Spinal cord (tissue), 10 donors: Measurements from ENCODE around the gene FZR1. TPM values are rescaled to one million over a fixed set of nuclear protein-coding genes. Genes with fewer than 3 reads are reported as not detected.

Experiments
- DNase-seq, 6 donors: peaks; one replicate each; pipeline versions ENCODE4 v3.0.0 to v3.0.0-alpha.2; 2013 to 2015; ENCODE audit warnings: low spot score in 6 of 6, low read depth in 4 of 6
- H3K27ac ChIP-seq: one replicate; pipeline ENCODE4 v1.5.1; 2013; ENCODE audit warnings: low read depth, low read length, control low read depth
- H3K27me3 ChIP-seq: one replicate; pipeline ENCODE4 v1.6.1; 2013; ENCODE audit warnings: low read length; ENCODE audit not compliant: control insufficient read depth, insufficient read depth
- H3K36me3 ChIP-seq: one replicate; pipeline ENCODE4 v1.6.1; 2013; ENCODE audit warnings: low read length; ENCODE audit not compliant: control insufficient read depth, insufficient read depth
- H3K4me1 ChIP-seq: one replicate; pipeline ENCODE4 v1.6.1; 2013; ENCODE audit warnings: low read length; ENCODE audit not compliant: control insufficient read depth, insufficient read depth
- H3K4me3 ChIP-seq: one replicate; pipeline ENCODE4 v1.5.1; 2013; ENCODE audit warnings: low read depth, low read length, control low read depth
- H3K9me3 ChIP-seq: one replicate; pipeline ENCODE4 v1.6.1; 2013; ENCODE audit warnings: low read length; ENCODE audit not compliant: control insufficient read depth, insufficient read depth
- WGBS: methylation state at CpG from one replicate; pipeline ENCODE4 v1.1.5; 2013; ENCODE audit warnings: missing lambda C conversion rate; ENCODE audit not compliant: insufficient coverage; 5-methylcytosine and 5-hydroxymethylcytosine counted together
- polyA plus RNA-seq, 2 donors: library from polyadenylated mRNA; unstranded; fragments of 120-200 nt; gene quantifications; one replicate each; pipeline ENCODE4 v1.2.1, GENCODE V29; 2013; ENCODE audit not compliant: insufficient read length in 2 of 2
- total RNA-seq, 2 donors: library from RNA; depleted of rRNA in 1 of 2; stranded (reverse); fragments of 120-200 nt in 1 of 2; fragments of >200 nt in 1 of 2; gene quantifications; one replicate each; pipeline versions ENCODE4 v1.2.3 to v1.2.4, GENCODE V29; 2013 to 2014
- donor health status: healthy.

Gene FZR1
- total and polyA plus RNA-seq, 4 donors = 35.4 to 111 (median 64.2) TPM

GRCh38 chr19:3471954-3472655 lies 34.0 kb upstream of the FZR1 start:
- Histone ChIP-seq H3K4me1 (peaks cover 16% of the 10 kb centered on the region), H3K9me3 (no peaks in the 10 kb centered on the region), H3K27me3 (peaks cover 6% of the 10 kb centered on the region), H3K4me3 (no peak overlapping the region), H3K36me3 (no peaks in the 10 kb centered on the region), H3K27ac (no peak overlapping the region)
- 44% methylated on average over 13 of the region's 24 CpGs for WGBS
- peak in 1 of 6 donors; percentile 46 for DNase-seq

GRCh38 chr19:3474010-3474409 lies 32.1 kb upstream of the FZR1 start:
- Histone ChIP-seq H3K27me3 (peaks cover 13% of the 10 kb centered on the region), H3K4me1 (peaks cover 11% of the 10 kb centered on the region), H3K9me3 (no peaks in the 10 kb centered on the region), H3K36me3 (no peaks in the 10 kb centered on the region), H3K27ac (no peak overlapping the region), H3K4me3 (no peak overlapping the region)
- no peak for DNase-seq
- 93% methylated on average over 6 of the region's 8 CpGs for WGBS

- Histone ChIP-seq H3K4me3 (no peak overlapping the region), H3K4me1 (peaks cover 11% of the 10 kb centered on the region), H3K36me3 (no peaks in the 10 kb centered on the region), H3K27me3 (peaks cover 18% of the 10 kb centered on the region), H3K9me3 (no peaks in the 10 kb centered on the region), H3K27ac (no peak overlapping the region)
- WGBS = 74% methylated on average over 2 of the region's 2 CpGs
- no peak for DNase-seq
These were observed 31.5 kb upstream of the FZR1 start for GRCh38 chr19:3474614-3475013.

- Histone ChIP-seq H3K4me3 (no peak overlapping the region), H3K4me1 (peaks cover 15% of the 10 kb centered on the region), H3K27me3 (peaks cover 26% of the 10 kb centered on the region), H3K36me3 (no peaks in the 10 kb centered on the region), H3K27ac (no peak overlapping the region), H3K9me3 (no peaks in the 10 kb centered on the region)
- no peak for DNase-seq
- 74% methylated on average over 4 of the region's 4 CpGs for WGBS
These were observed 30.7 kb upstream of the FZR1 start for GRCh38 chr19:3475449-3475848.

GRCh38 chr19:3476830-3477229 lies 29.3 kb upstream of the FZR1 start:
- DNase-seq = no peak
- H3K27me3 ChIP-seq = peaks cover 39% of the 10 kb centered on the region
- H3K36me3 ChIP-seq = no peaks in the 10 kb centered on the region
- H3K27ac ChIP-seq = no peak overlapping the region
- 69% methylated on average over 2 of the region's 2 CpGs for WGBS
- H3K9me3 ChIP-seq = no peaks in the 10 kb centered on the region
- H3K4me1 ChIP-seq = peaks cover 11% of the 10 kb centered on the region
- H3K4me3 ChIP-seq = no peak overlapping the region

- Histone ChIP-seq H3K27me3 (peaks cover 44% of the 10 kb centered on the region), H3K9me3 (no peaks in the 10 kb centered on the region), H3K36me3 (no peaks in the 10 kb centered on the region), H3K4me1 (peaks cover 5% of the 10 kb centered on the region), H3K27ac (no peak overlapping the region), H3K4me3 (no peak overlapping the region)
- no peak for DNase-seq
These were observed 28.6 kb upstream of the FZR1 start for GRCh38 chr19:3477506-3477905.

GRCh38 chr19:3477951-3478350 lies 28.2 kb upstream of the FZR1 start:
- H3K9me3 ChIP-seq = no peaks in the 10 kb centered on the region
- 100% methylated on average over 2 of the region's 2 CpGs for WGBS
- peaks cover 48% of the 10 kb centered on the region for H3K27me3 ChIP-seq
- no peak overlapping the region for H3K27ac ChIP-seq
- H3K4me3 ChIP-seq = no peak overlapping the region
- no peak for DNase-seq
- no peaks in the 10 kb centered on the region for H3K36me3 ChIP-seq
- H3K4me1 ChIP-seq = peaks cover 5% of the 10 kb centered on the region

GRCh38 chr19:3478409-3479176 lies 27.5 kb upstream of the FZR1 start:
- peaks cover 5% of the 10 kb centered on the region for H3K4me1 ChIP-seq
- DNase-seq = no peak
- no peak overlapping the region for H3K4me3 ChIP-seq
- WGBS = 30% methylated on average over 10 of the region's 27 CpGs
- H3K27me3 ChIP-seq = peaks cover 54% of the 10 kb centered on the region
- H3K27ac ChIP-seq = no peak overlapping the region
- no peaks in the 10 kb centered on the region for H3K9me3 ChIP-seq
- no peaks in the 10 kb centered on the region for H3K36me3 ChIP-seq

- Histone ChIP-seq H3K36me3 (no peaks in the 10 kb centered on the region), H3K9me3 (no peaks in the 10 kb centered on the region), H3K27ac (no peak overlapping the region), H3K27me3 (peaks cover 59% of the 10 kb centered on the region), H3K4me3 (no peak overlapping the region), H3K4me1 (peaks cover 5% of the 10 kb centered on the region)
- no peak for DNase-seq
- WGBS = 36% methylated on average over 7 of the region's 7 CpGs
These were observed 26.8 kb upstream of the FZR1 start for GRCh38 chr19:3479177-3479833.
